Endothelial cell of umbilical vein (primary cell): ENCODE data around the gene SOX10. TPM values are rescaled to one million over a fixed set of nuclear protein-coding genes. Genes with fewer than 3 reads are reported as not detected.

ENCODE experiments used
- BruUV-seq: library from RNA; stranded (reverse); fragments of 400-500 nt; replicated peaks from 2 replicates; lab custom pipeline; 2021; lab: Mats Ljungman, UMichigan
- CTCF ChIA-PET: fragments of 300-600, 350-600 bp; sonication (Branson Sonifier 250); formaldehyde crosslinking; loops from one replicate; lab custom pipeline; 2021; ENCODE audit warnings: antibody characterized with exemption, inconsistent platforms; lab: Charles Lee
- POLR2A ChIA-PET: fragments of 300-600, 350-600 bp; sonication (Branson Sonifier 250); formaldehyde crosslinking; loops from one replicate; lab custom pipeline; 2021; ENCODE audit warnings: antibody characterized with exemption, inconsistent platforms; lab: Charles Lee
- DNase-seq: peaks from one replicate; pipeline ENCODE4 v3.0.0-alpha.2; 2011; ENCODE audit warnings: low read depth, low spot score
- FAIRE-seq: peaks from 2 replicates; lab custom pipeline; 2011; peaks lifted over from hg19 to GRCh38; lab: Jason Lieb, UNC
- H2AFZ ChIP-seq: 2 replicates; pipeline ENCODE4 v1.6.0; 2012; ENCODE audit warnings: low read depth, low read length, control low read depth, inconsistent platforms
- H3K27ac ChIP-seq: 2 replicates; pipeline ENCODE4 v1.5.1; 2011; ENCODE audit warnings: low read depth, mild to moderate bottlenecking, control low read depth, low read length, moderate library complexity; ENCODE audit not compliant: insufficient read depth
- H3K27me3 ChIP-seq, 2 experiments: 2 replicates each; pipeline versions ENCODE4 v1.6.0 to v1.6.1; 2011; ENCODE audit warnings: low read length in 2 of 2, mixed read lengths in 1 of 2; ENCODE audit not compliant: control insufficient read depth in 2 of 2, insufficient read depth in 2 of 2
- H3K36me3 ChIP-seq, 2 experiments: 2 replicates in 1 of 2; 3 replicates in 1 of 2; pipeline ENCODE4 v1.5.1; 2011; ENCODE audit warnings: low read length in 2 of 2, mild to moderate bottlenecking in 1 of 2, moderate library complexity in 1 of 2; ENCODE audit not compliant: control insufficient read depth in 2 of 2, insufficient read depth in 2 of 2; ENCODE audit errors: extremely low read depth in 1 of 2
- H3K4me1 ChIP-seq: 3 replicates; pipeline ENCODE4 v1.5.1; 2011; ENCODE audit warnings: mild to moderate bottlenecking, low read length; ENCODE audit not compliant: control insufficient read depth, insufficient read depth; ENCODE audit errors: extremely low read depth
- H3K4me2 ChIP-seq: 2 replicates; pipeline ENCODE4 v1.6.1; 2011; ENCODE audit warnings: low read length, control low read depth, mixed read lengths; ENCODE audit not compliant: insufficient read depth
- H3K4me3 ChIP-seq, 3 experiments: fragments of 200-600 bp in 1 of 3; sonication (generic), shearing (Covaris generic) in 1 of 3; replicated peaks in 1 of 3; 2 replicates each; pipeline ENCODE4 v1.5.1; 2011 to 2016; ENCODE audit warnings: control low read depth in 3 of 3, low read length in 3 of 3, mild to moderate bottlenecking in 2 of 3, inconsistent platforms in 1 of 3, low read depth in 1 of 3, moderate library complexity in 1 of 3; ENCODE audit not compliant: insufficient read depth in 1 of 3
- H3K79me2 ChIP-seq: 2 replicates; pipeline ENCODE4 v1.6.0; 2012; ENCODE audit warnings: low read length, inconsistent platforms; ENCODE audit not compliant: control insufficient read depth, insufficient read depth
- H3K9ac ChIP-seq: replicated peaks from 2 replicates; pipeline ENCODE3; 2011; ENCODE audit warnings: low read length, control low read depth; ENCODE audit not compliant: insufficient read depth; ENCODE audit errors: extremely low read depth
- H3K9me1 ChIP-seq: replicated peaks from 3 replicates; pipeline ENCODE4 v1.6.0; 2011; ENCODE audit warnings: mild to moderate bottlenecking, low read length; ENCODE audit not compliant: control insufficient read depth, insufficient read depth; ENCODE audit errors: extremely low read depth
- H3K9me3 ChIP-seq: replicated peaks from 2 replicates; pipeline ENCODE4 v1.5.1; 2012; ENCODE audit warnings: low read length, inconsistent platforms; ENCODE audit not compliant: control insufficient read depth, insufficient read depth
- H4K20me1 ChIP-seq: replicated peaks from 2 replicates; pipeline ENCODE3; 2011; ENCODE audit warnings: mild to moderate bottlenecking, low read length; ENCODE audit not compliant: control insufficient read depth, insufficient read depth; ENCODE audit errors: extremely low read depth
- EZH2 ChIP-seq: IDR thresholded peaks from 2 replicates; pipeline ENCODE4 v1.6.1; 2012; ENCODE audit warnings: borderline replicate concordance, low read depth, mild to moderate bottlenecking, moderate library complexity, low read length, inconsistent platforms; ENCODE audit not compliant: severe bottlenecking
- FOS ChIP-seq: IDR thresholded peaks from 2 replicates; pipeline ENCODE4 v1.6.1; 2011; ENCODE audit warnings: mild to moderate bottlenecking, low read length, moderate library complexity, borderline replicate concordance; ENCODE audit not compliant: insufficient read depth
- GATA2 ChIP-seq: IDR thresholded peaks from 2 replicates; pipeline ENCODE4 v1.7.0; 2011; ENCODE audit warnings: low read depth, mild to moderate bottlenecking, moderate library complexity, mixed read lengths, low read length; ENCODE audit not compliant: insufficient read length, insufficient read depth
- JUN ChIP-seq: IDR thresholded peaks from 2 replicates; pipeline ENCODE4 v1.6.1; 2011; ENCODE audit warnings: borderline replicate concordance, low read depth; ENCODE audit not compliant: insufficient read length, insufficient read depth
- MYC ChIP-seq: IDR thresholded peaks from one replicate; pipeline ENCODE4 v1.6.1; 2011; ENCODE audit warnings: mild to moderate bottlenecking, low read depth, low read length
- POLR2A ChIP-seq: IDR thresholded peaks from 2 replicates; pipeline ENCODE4 v1.6.1; 2012; ENCODE audit warnings: low read depth, mild to moderate bottlenecking, control low read depth, low read length
- POLR2AphosphoS5 ChIP-seq: IDR thresholded peaks from 2 replicates; pipeline ENCODE4 v1.6.1; 2012; ENCODE audit warnings: low read depth, mild to moderate bottlenecking, control low read depth, low read length, moderate library complexity; ENCODE audit not compliant: insufficient read depth
- dilution Hi-C: fragments of 300-500 bp; cut with MboI; formaldehyde crosslinking; loops from one replicate; pipeline ENCODE4 v1.15.0; 2019; ENCODE audit warnings: low sequenced_read_pairs; ENCODE audit not compliant: extremely low pct_ligation_motif_present
- intact Hi-C: fragments of 100-400 bp; cut with micrococcal nuclease; formaldehyde crosslinking; loops from one replicate; pipeline ENCODE4 v1.10.0; 2022
- polyA plus RNA-seq, 4 experiments: library from polyadenylated mRNA; depleted of rRNA in 3 of 4; stranded (reverse) in 3 of 4; unstranded in 1 of 4; fragments of >200 nt; gene quantifications; 2 replicates each; pipeline versions ENCODE4 v1.2.1 to v1.2.3, GENCODE V29; 2011 to 2012; ENCODE audit warnings: missing spikeins in 1 of 4
- total RNA-seq: library from RNA; stranded (reverse); gene quantifications from 2 replicates; pipeline ENCODE4 v1.2.3, GENCODE V29; 2021
- TF ChIP-seq, protein P1 (sequence below): IDR thresholded peaks from 2 replicates; pipeline ENCODE4 v1.6.1; 2011; ENCODE audit not compliant: insufficient read depth, insufficient read length
- TF ChIP-seq, protein P2 (sequence below), 2 donors: IDR thresholded peaks; 1 replicate in 1 of 2; 2 replicates in 1 of 2; pipeline ENCODE4 v1.5.1; 2011; ENCODE audit warnings: low read length in 2 of 2, mild to moderate bottlenecking in 2 of 2, moderate library complexity in 2 of 2, control low read depth in 1 of 2, inconsistent platforms in 1 of 2, low read depth in 1 of 2; ENCODE audit not compliant: insufficient read depth in 1 of 2; ENCODE audit errors: extremely low read depth in 1 of 2

The SOX10 gene
- total and polyA plus RNA-seq, 2 donors (not counting 3 experiments of a cell fraction or from before 2014, with no cell fraction given) = not detected

DNA sequence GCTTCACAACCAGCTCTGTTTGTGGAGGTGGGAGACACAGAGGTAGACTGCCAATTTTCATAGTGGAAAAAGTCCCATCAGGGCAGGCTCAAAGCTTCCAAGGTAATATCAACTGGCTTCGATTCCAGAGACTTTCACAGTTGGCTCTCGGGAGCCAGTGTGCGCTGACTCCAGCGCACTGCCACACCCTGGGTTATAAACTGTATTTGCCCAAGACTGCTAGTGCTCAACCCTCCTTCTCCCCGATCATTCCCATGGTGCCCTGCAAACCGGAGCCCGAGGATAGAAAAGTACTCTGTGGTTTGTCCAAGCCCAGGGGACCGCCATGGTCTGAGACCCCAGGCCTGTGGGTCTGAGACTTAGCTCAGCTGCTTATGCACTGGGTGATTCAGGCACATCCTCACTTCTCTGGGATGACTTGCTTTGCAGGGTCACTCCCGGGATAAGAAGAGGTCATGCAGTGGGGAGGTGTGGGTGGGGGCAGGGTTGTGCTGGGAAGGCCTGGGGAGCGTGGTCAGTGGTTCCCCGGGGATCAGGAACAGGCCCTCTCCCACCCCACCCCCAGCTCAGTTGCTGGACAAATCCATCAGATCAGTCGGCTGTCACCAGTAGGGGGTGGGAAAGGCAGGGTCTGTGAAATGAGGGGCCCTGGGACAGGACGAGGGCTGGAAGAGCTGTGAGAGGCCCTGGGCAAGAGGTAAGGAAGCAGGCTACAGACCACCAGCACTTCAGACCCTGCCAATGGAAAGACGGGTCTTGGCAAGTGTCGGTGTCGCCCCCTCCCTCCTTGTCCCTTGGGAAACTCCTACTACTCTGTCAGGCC is 46.2 kb upstream of the SOX10 start:
- Histone ChIP-seq H3K4me3 (no peak overlapping the region), H3K36me3 (no peaks in the 10 kb centered on the region), H3K9me3 (no peaks in the 10 kb centered on the region), H4K20me1 (no peaks in the 10 kb centered on the region), H3K4me2 (no peak overlapping the region), H3K4me1 (peaks cover 12% of the 10 kb centered on the region), H3K9me1 (no peaks in the 10 kb centered on the region), H3K27me3 (peaks cover 0 to 1% of the 10 kb centered on the region in 2 experiments), H3K79me2 (no peaks in the 10 kb centered on the region), H2AFZ (no peak overlapping the region), H3K27ac (no peak overlapping the region), H3K9ac (no peak overlapping the region)
- DNase-seq (no peak), FAIRE-seq (no peak)
- dilution Hi-C loops (no loop called here), intact Hi-C loops (no loop called here)
- BruUV-seq = no TSS peak
- TF ChIP-seq FOS = no peak
- TF ChIP-seq POLR2AphosphoS5 = no peak
- no peak for TF ChIP-seq GATA2
- ChIA-PET CTCF (no interaction called here), POLR2A (no interaction called here)

DNA sequence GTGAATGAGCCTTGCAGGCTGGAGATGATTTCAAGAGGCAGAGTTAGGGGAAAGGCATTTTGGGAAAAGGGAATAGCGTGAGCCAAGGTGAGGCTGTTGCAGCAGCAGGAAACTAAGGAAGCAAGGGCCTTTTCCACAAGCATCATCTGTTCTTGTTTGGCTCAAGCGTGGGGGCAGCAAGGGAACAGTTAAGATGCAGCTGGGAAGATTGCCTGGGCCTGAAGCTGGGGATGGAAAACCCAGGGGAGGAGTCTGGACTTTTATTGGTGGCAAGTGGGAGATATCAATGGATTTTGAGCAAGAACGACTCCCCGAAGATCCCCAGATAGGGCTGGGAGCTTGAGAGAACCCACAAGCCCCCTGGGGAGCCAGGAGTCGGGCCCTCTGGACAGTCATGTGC is 45.5 kb upstream of the SOX10 start:
- no peak overlapping the region for H2AFZ ChIP-seq
- H3K9ac ChIP-seq = no peak overlapping the region
- dilution Hi-C loops = no loop called here
- H3K4me1 ChIP-seq = peaks cover 11% of the 10 kb centered on the region
- intact Hi-C loops = no loop called here
- no peak overlapping the region for H3K4me3 ChIP-seq
- no peaks in the 10 kb centered on the region for H3K79me2 ChIP-seq
- ChIA-PET POLR2A (no interaction called here), CTCF (interaction anchor here (0.6 kb wide), 1 partner anchor 22 kb away, joined by 3 read pairs; no protein-coding TSS in a partner anchor)
- no TSS peak for BruUV-seq
- H3K27ac ChIP-seq = no peak overlapping the region
- no peak for DNase-seq
- no peaks in the 10 kb centered on the region for H4K20me1 ChIP-seq
- H3K4me2 ChIP-seq = no peak overlapping the region
- no peaks in the 10 kb centered on the region for H3K9me1 ChIP-seq
- H3K27me3 ChIP-seq = peaks cover 0 to 5% of the 10 kb centered on the region in 2 experiments
- TF ChIP-seq JUN = no peak
- no peak for TF ChIP-seq EZH2
- TF ChIP-seq MYC = no peak
- TF ChIP-seq, protein P1, sequence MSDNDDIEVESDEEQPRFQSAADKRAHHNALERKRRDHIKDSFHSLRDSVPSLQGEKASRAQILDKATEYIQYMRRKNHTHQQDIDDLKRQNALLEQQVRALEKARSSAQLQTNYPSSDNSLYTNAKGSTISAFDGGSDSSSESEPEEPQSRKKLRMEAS = no peak
- TF ChIP-seq POLR2A = no peak
- TF ChIP-seq FOS = no peak
- no peak for TF ChIP-seq POLR2AphosphoS5
- TF ChIP-seq, protein P2, sequence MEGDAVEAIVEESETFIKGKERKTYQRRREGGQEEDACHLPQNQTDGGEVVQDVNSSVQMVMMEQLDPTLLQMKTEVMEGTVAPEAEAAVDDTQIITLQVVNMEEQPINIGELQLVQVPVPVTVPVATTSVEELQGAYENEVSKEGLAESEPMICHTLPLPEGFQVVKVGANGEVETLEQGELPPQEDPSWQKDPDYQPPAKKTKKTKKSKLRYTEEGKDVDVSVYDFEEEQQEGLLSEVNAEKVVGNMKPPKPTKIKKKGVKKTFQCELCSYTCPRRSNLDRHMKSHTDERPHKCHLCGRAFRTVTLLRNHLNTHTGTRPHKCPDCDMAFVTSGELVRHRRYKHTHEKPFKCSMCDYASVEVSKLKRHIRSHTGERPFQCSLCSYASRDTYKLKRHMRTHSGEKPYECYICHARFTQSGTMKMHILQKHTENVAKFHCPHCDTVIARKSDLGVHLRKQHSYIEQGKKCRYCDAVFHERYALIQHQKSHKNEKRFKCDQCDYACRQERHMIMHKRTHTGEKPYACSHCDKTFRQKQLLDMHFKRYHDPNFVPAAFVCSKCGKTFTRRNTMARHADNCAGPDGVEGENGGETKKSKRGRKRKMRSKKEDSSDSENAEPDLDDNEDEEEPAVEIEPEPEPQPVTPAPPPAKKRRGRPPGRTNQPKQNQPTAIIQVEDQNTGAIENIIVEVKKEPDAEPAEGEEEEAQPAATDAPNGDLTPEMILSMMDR (IDR thresholded peaks at IDR 0.05; ENCODE audit: extremely low read depth in 1 of 2, insufficient read depth in 1 of 2, low read depth in 1 of 2, low read length in 2 of 2) = no peak
- TF ChIP-seq GATA2 = no peak
- no peak for FAIRE-seq
- H3K9me3 ChIP-seq = no peaks in the 10 kb centered on the region
- H3K36me3 ChIP-seq = no peaks in the 10 kb centered on the region
